Measurements from ENCODE around the gene IL25. TPM values are rescaled to one million over a fixed set of nuclear protein-coding genes. Genes with fewer than 3 reads are reported as not detected.

The IL25 gene
- total RNA-seq, 1 donor from 2014 or later: not detected

- Mint-ChIP-seq H3K4me3 (ENCODE audit: unreplicated experiment) (peak overlapping the region; percentile 49), H3K27me3 (ENCODE audit: unreplicated experiment) (peaks cover 6% of the 10 kb centered on the region), H3K27ac (ENCODE audit: unreplicated experiment) (no peak overlapping the region), H3K9me3 (ENCODE audit: unreplicated experiment) (peaks cover 10% of the 10 kb centered on the region), H3K36me3 (ENCODE audit: unreplicated experiment) (no peaks in the 10 kb centered on the region), H3K4me1 (ENCODE audit: low read depth, unreplicated experiment) (peaks cover 9% of the 10 kb centered on the region)
- no peak for DNase-seq
- TF ChIP-seq, protein P1, sequence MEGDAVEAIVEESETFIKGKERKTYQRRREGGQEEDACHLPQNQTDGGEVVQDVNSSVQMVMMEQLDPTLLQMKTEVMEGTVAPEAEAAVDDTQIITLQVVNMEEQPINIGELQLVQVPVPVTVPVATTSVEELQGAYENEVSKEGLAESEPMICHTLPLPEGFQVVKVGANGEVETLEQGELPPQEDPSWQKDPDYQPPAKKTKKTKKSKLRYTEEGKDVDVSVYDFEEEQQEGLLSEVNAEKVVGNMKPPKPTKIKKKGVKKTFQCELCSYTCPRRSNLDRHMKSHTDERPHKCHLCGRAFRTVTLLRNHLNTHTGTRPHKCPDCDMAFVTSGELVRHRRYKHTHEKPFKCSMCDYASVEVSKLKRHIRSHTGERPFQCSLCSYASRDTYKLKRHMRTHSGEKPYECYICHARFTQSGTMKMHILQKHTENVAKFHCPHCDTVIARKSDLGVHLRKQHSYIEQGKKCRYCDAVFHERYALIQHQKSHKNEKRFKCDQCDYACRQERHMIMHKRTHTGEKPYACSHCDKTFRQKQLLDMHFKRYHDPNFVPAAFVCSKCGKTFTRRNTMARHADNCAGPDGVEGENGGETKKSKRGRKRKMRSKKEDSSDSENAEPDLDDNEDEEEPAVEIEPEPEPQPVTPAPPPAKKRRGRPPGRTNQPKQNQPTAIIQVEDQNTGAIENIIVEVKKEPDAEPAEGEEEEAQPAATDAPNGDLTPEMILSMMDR (IDR thresholded peaks at IDR 0.05; ENCODE audit: partially characterized antibody, unreplicated experiment): no peak
Measured at GRCh38 chr14:23326491-23327332, 45.9 kb upstream of the IL25 start.

DNA sequence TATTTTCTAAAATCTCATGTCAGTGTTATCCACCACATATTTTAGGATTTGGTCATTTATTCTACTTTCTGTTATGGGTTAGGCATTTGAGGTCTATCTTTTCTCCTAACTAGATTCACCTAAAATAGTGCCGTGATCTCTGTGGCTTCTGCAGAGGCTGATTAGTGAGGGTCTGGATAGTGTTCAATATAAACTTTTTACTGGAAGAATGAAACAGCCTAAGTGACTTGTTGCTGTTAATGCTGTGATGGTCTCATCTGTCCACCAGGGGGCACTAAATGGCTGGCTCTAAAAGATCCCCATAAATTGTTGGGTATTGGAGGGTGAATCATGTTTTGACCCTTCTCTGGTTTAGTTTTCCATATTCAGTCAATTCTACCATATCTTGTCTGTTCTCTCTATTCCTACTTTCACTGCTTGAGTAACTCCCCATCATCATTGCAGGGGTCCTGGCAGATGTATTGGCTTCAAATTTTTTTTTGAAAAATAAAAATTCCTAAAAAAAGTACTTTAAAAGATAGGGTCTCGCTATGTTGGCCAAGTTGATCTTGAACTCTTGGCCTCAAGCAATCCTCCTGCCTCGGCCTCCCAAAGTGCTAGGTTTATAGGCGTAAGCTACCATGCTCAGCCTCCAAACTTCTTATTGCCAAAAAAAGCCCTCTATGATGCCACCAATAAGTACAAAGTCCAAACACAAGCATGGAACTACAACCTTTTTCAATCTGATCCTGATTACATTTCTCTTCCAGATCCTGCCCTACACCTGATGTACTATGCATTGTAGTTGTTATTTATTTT is 44.5 kb upstream of the IL25 start:
- DNase-seq: peak; percentile 66
- H3K9me3 Mint-ChIP-seq (ENCODE audit: unreplicated experiment): peaks cover 4% of the 10 kb centered on the region

DNA sequence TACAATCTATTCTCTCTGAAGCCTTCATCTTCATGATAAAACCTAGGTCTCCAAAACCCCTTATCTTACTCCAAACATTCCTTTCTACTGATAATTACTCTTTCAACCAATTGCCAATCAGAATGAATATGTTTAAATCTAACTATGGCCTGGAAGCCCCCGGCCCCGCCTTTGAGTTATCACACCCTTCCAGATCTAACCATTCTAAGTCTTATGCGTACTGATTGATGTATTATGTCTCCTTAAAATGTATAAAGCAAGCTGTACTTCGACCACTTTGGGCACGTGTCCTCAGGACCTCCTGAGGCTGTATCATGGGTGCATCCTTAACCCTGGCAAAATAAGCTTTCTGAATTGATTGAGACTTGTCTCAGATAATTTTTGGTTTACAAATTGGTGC is 37.0 kb upstream of the IL25 start:
- peaks cover 5% of the 10 kb centered on the region for H3K9me3 Mint-ChIP-seq (ENCODE audit: unreplicated experiment)
- H3K27ac Mint-ChIP-seq (ENCODE audit: unreplicated experiment): no peak overlapping the region
- no peak overlapping the region for H3K4me3 Mint-ChIP-seq (ENCODE audit: unreplicated experiment)
- H3K4me1 Mint-ChIP-seq (ENCODE audit: low read depth, unreplicated experiment): no peaks in the 10 kb centered on the region
- TF ChIP-seq, protein P1 (IDR thresholded peaks at IDR 0.05; ENCODE audit: partially characterized antibody, unreplicated experiment): no peak
- no peak for DNase-seq
- H3K27me3 Mint-ChIP-seq (ENCODE audit: unreplicated experiment): no peaks in the 10 kb centered on the region
- H3K36me3 Mint-ChIP-seq (ENCODE audit: unreplicated experiment): peaks cover 5% of the 10 kb centered on the region

More for the DNA sequence above, 44.5 kb upstream of the IL25 start:
- TF ChIP-seq, protein P1 (IDR thresholded peaks at IDR 0.05; ENCODE audit: partially characterized antibody, unreplicated experiment): peak; percentile 94
- Mint-ChIP-seq H3K4me1 (ENCODE audit: low read depth, unreplicated experiment) (peaks cover 4% of the 10 kb centered on the region), H3K4me3 (ENCODE audit: unreplicated experiment) (no peak overlapping the region), H3K36me3 (ENCODE audit: unreplicated experiment) (no peaks in the 10 kb centered on the region), H3K27me3 (ENCODE audit: unreplicated experiment) (peaks cover 2% of the 10 kb centered on the region), H3K27ac (ENCODE audit: unreplicated experiment) (no peak overlapping the region)

GRCh38 chr14:23339506-23340268 is 32.9 kb upstream of the IL25 start:
- Mint-ChIP-seq H3K9me3 (ENCODE audit: unreplicated experiment) (peaks cover 5% of the 10 kb centered on the region), H3K27ac (ENCODE audit: unreplicated experiment) (no peak overlapping the region)
- no peak for DNase-seq

More at GRCh38 chr14:23339506-23340268, 32.9 kb upstream of the IL25 start:
- H3K36me3 Mint-ChIP-seq (ENCODE audit: unreplicated experiment): peaks cover 5% of the 10 kb centered on the region
- no peaks in the 10 kb centered on the region for H3K27me3 Mint-ChIP-seq (ENCODE audit: unreplicated experiment)
- TF ChIP-seq, protein P1 (IDR thresholded peaks at IDR 0.05; ENCODE audit: partially characterized antibody, unreplicated experiment): no peak
- no peaks in the 10 kb centered on the region for H3K4me1 Mint-ChIP-seq (ENCODE audit: low read depth, unreplicated experiment)
- no peak overlapping the region for H3K4me3 Mint-ChIP-seq (ENCODE audit: unreplicated experiment)

Data from glutamatergic neuron (in vitro differentiated cells).